PC-9 (cell line): ENCODE results near the gene OSBPL8. TPM values are rescaled to one million over a fixed set of nuclear protein-coding genes. Genes with fewer than 3 reads are reported as not detected.
"Not testable (repeated sequence)": the region's sequence is repeated elsewhere in the genome, so short reads cannot be mapped to it uniquely, and the experiment has no call there.

Experiments
- BruUV-seq: library from RNA; stranded (reverse); fragments of 400-500 nt; replicated peaks from 2 replicates; lab custom pipeline; 2021; lab: Mats Ljungman, UMichigan
- CTCF ChIA-PET: fragments of 300-600 bp; sonication (Branson Sonifier 250); formaldehyde crosslinking; loops from one replicate; lab custom pipeline; 2022; ENCODE audit warnings: antibody characterized with exemption; lab: Charles Lee
- POLR2A ChIA-PET: fragments of 300-600 bp; sonication (Branson Sonifier 250); formaldehyde crosslinking; loops from one replicate; lab custom pipeline; 2022; ENCODE audit warnings: antibody characterized with exemption; ENCODE audit not compliant: unreplicated experiment; lab: Charles Lee
- DNase-seq, 2 experiments: peaks; one replicate each; pipeline versions ENCODE4 v3.0.0 to v3.0.0-alpha.2; 2015 to 2022; ENCODE audit warnings: mixed read lengths in 1 of 2
- H2AFZ ChIP-seq: fragments of 200-600 bp; sonication (generic); 2 replicates; pipeline ENCODE4 v1.8.1; 2017; ENCODE audit warnings: antibody characterized with exemption
- H3F3A ChIP-seq: fragments of 200-600 bp; sonication (generic); 2 replicates; pipeline ENCODE4 v1.8.1; 2017; ENCODE audit warnings: antibody characterized with exemption, mild to moderate bottlenecking, low read depth; ENCODE audit not compliant: insufficient read depth
- H3K27ac ChIP-seq: fragments of 200-600 bp; sonication (generic); 2 replicates; pipeline ENCODE4 v1.6.1; 2016; ENCODE audit warnings: mixed run types
- H3K27me3 ChIP-seq: fragments of 200-600 bp; sonication (generic); 2 replicates; pipeline ENCODE4 v1.6.1; 2016; ENCODE audit warnings: low read depth, mixed run types; ENCODE audit not compliant: insufficient read depth
- H3K36me3 ChIP-seq: fragments of 200-600 bp; sonication (generic); 2 replicates; pipeline ENCODE4 v1.6.1; 2016; ENCODE audit warnings: low read depth, mixed run types
- H3K4me1 ChIP-seq: fragments of 200-600 bp; sonication (generic); replicated peaks from 2 replicates; pipeline ENCODE4 v1.6.1; 2016; ENCODE audit warnings: mixed run types; ENCODE audit not compliant: insufficient read depth
- H3K4me2 ChIP-seq: fragments of 200-600 bp; sonication (generic); 2 replicates; pipeline ENCODE4 v1.6.1; 2017; ENCODE audit warnings: mixed run types
- H3K4me3 ChIP-seq: fragments of 200-600 bp; sonication (generic); 2 replicates; pipeline ENCODE4 v1.6.1; 2016; ENCODE audit warnings: mixed run types
- H3K79me2 ChIP-seq: fragments of 200-600 bp; sonication (generic); 2 replicates; pipeline ENCODE4 v1.6.1; 2017; ENCODE audit warnings: low read depth, mixed run types
- H3K9me2 ChIP-seq: fragments of 200-600 bp; sonication (generic); 2 replicates; pipeline ENCODE4 v1.8.1; 2017; ENCODE audit warnings: mild to moderate bottlenecking; ENCODE audit not compliant: insufficient read depth
- H3K9me3 ChIP-seq: fragments of 200-600 bp; sonication (generic); 2 replicates; pipeline ENCODE4 v1.8.1; 2016; ENCODE audit warnings: low read depth; ENCODE audit not compliant: insufficient read depth
- H4K20me1 ChIP-seq: fragments of 200-600 bp; sonication (generic); 2 replicates; pipeline ENCODE4 v1.8.1; 2017; ENCODE audit not compliant: insufficient read depth
- CTCF ChIP-seq: fragments of 200-600 bp; sonication (generic); conservative IDR thresholded peaks from 2 replicates; pipeline ENCODE4 v1.6.1; 2017; ENCODE audit warnings: mixed run types, antibody characterized with exemption, mild to moderate bottlenecking, moderate library complexity
- EZH2 ChIP-seq: fragments of 200-600 bp; sonication (generic); IDR thresholded peaks from 2 replicates; pipeline ENCODE4 v1.8.0; 2017; ENCODE audit warnings: antibody characterized with exemption, low read depth
- intact Hi-C: fragments of 100-400 bp; cut with micrococcal nuclease; formaldehyde crosslinking; loops from one replicate; pipeline ENCODE4 v1.10.0; 2022; ENCODE audit not compliant: unreplicated experiment
- total RNA-seq: library from RNA; stranded (reverse); gene quantifications from 2 replicates; pipeline ENCODE4 v1.2.3, GENCODE V29; 2021

The OSBPL8 gene
- total RNA-seq, 1 experiment from 2014 or later: 53.2 TPM

- ChIA-PET CTCF (no interaction called here), POLR2A (no interaction called here)
- Histone ChIP-seq H3K36me3 (no peaks in the 10 kb centered on the region), H3K27ac (no peak overlapping the region), H3K27me3 (no peaks in the 10 kb centered on the region), H2AFZ (no peak overlapping the region), H3K4me2 (no peak overlapping the region), H4K20me1 (no peaks in the 10 kb centered on the region), H3K9me2 (no peaks in the 10 kb centered on the region), H3K4me1 (0 out of 2 replicates have a peak, but pooled peaks cover 5% of the 10 kb centered on the region), H3K4me3 (no peak overlapping the region), H3K9me3 (no peaks in the 10 kb centered on the region), H3F3A (no peaks in the 10 kb centered on the region; the same call in 1 of the 2 replicates), H3K79me2 (no peaks in the 10 kb centered on the region)
- DNase-seq: no peak
- no TSS peak for BruUV-seq
- TF ChIP-seq EZH2 (no peak), CTCF (no peak)
- intact Hi-C loops: no loop called here
These were observed 55.6 kb downstream of the OSBPL8 start for GRCh38 chr12:76503957-76504356.

GRCh38 chr12:76501390-76501789 lies 58.2 kb downstream of the OSBPL8 start:
- CTCF ChIA-PET: no interaction called here
- Histone ChIP-seq H3K36me3 (no peaks in the 10 kb centered on the region), H3K27me3 (no peaks in the 10 kb centered on the region), H3K4me3 (no peak overlapping the region), H3F3A (no peaks in the 10 kb centered on the region), H3K79me2 (no peaks in the 10 kb centered on the region), H3K9me3 (no peaks in the 10 kb centered on the region), H3K27ac (no peak overlapping the region), H3K9me2 (no peaks in the 10 kb centered on the region), H2AFZ (no peak overlapping the region), H3K4me2 (no peak overlapping the region), H3K4me1 (no peaks in the 10 kb centered on the region), H4K20me1 (no peaks in the 10 kb centered on the region)
- no TSS peak for BruUV-seq
- DNase-seq: no peak
- POLR2A ChIA-PET: no interaction called here
- no peak for TF ChIP-seq CTCF
- no peak for TF ChIP-seq EZH2
- intact Hi-C loops: no loop called here

GRCh38 chr12:76499136-76499535 lies 60.4 kb downstream of the OSBPL8 start:
- H3K9me3 ChIP-seq, H3K36me3 ChIP-seq, H3K27me3 ChIP-seq, DNase-seq, H3F3A ChIP-seq, BruUV-seq, H3K4me2 ChIP-seq, H3K4me1 ChIP-seq, H2AFZ ChIP-seq, intact Hi-C loops, POLR2A ChIA-PET, CTCF ChIA-PET, H3K79me2 ChIP-seq, H3K4me3 ChIP-seq, H3K27ac ChIP-seq, H4K20me1 ChIP-seq, H3K9me2 ChIP-seq: not testable (repeated sequence)

GRCh38 chr12:76495556-76495955 lies 64.0 kb downstream of the OSBPL8 start:
- no TSS peak for BruUV-seq
- Histone ChIP-seq H3K9me3 (no peaks in the 10 kb centered on the region), H3K4me1 (no peaks in the 10 kb centered on the region), H2AFZ (no peak overlapping the region), H3K4me3 (no peak overlapping the region), H3K27ac (no peak overlapping the region), H3K27me3 (no peaks in the 10 kb centered on the region), H3F3A (no peaks in the 10 kb centered on the region), H3K36me3 (no peaks in the 10 kb centered on the region), H4K20me1 (no peaks in the 10 kb centered on the region), H3K4me2 (no peak overlapping the region), H3K79me2 (no peaks in the 10 kb centered on the region), H3K9me2 (no peaks in the 10 kb centered on the region)
- TF ChIP-seq CTCF: no peak
- TF ChIP-seq EZH2: no peak
- ChIA-PET CTCF (no interaction called here), POLR2A (no interaction called here)
- intact Hi-C loops: no loop called here
- no peak for DNase-seq
